Lower leg skin (tissue), 3 donors: ENCODE measurements around the gene SLC35F4.

Experiments used
- POLR2A ChIP-seq, 2 donors: fragments of 450-650 bp; IDR thresholded peaks; one replicate each; pipeline ENCODE4 v1.6.1; 2016 to 2017; ENCODE audit warnings: antibody characterized with exemption in 2 of 2, mild to moderate bottlenecking in 1 of 2, moderate library complexity in 1 of 2
- TF ChIP-seq, protein P1 (sequence below), 3 donors: fragments of 450-650 bp; IDR thresholded peaks; one replicate each; pipeline ENCODE4 v1.5.1; 2016; ENCODE audit warnings: antibody characterized with exemption in 3 of 3, mild to moderate bottlenecking in 3 of 3, moderate library complexity in 2 of 3

DNA sequence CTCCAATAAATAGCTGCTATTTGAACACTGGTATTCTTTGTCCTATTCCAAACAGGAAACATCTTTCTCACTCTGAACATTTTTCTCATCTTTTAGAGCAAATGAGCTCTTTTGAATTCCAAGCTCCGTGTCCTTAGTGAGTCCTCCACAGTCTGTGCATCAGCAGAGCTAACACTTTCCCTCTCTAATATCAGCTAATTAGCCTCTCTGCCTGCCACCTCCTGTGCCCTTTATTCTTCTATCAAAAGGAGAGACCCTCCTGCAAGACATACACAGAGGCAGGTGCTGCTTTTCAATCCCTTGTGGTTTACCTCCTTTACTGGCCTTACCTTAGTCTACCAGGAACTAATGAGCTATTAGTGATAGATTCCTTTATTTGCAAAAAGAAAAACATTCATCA is 178.5 kb downstream of the SLC35F4 start:
- TF ChIP-seq, protein P1, sequence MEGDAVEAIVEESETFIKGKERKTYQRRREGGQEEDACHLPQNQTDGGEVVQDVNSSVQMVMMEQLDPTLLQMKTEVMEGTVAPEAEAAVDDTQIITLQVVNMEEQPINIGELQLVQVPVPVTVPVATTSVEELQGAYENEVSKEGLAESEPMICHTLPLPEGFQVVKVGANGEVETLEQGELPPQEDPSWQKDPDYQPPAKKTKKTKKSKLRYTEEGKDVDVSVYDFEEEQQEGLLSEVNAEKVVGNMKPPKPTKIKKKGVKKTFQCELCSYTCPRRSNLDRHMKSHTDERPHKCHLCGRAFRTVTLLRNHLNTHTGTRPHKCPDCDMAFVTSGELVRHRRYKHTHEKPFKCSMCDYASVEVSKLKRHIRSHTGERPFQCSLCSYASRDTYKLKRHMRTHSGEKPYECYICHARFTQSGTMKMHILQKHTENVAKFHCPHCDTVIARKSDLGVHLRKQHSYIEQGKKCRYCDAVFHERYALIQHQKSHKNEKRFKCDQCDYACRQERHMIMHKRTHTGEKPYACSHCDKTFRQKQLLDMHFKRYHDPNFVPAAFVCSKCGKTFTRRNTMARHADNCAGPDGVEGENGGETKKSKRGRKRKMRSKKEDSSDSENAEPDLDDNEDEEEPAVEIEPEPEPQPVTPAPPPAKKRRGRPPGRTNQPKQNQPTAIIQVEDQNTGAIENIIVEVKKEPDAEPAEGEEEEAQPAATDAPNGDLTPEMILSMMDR (IDR thresholded peaks at IDR 0.05): no peak
- no peak for TF ChIP-seq POLR2A (IDR thresholded peaks at IDR 0.05)
